ENCODE measurements around the gene CIRBP. TPM values are rescaled to one million over a fixed set of nuclear protein-coding genes. Genes with fewer than 3 reads are reported as not detected.

CIRBP gene
- total and polyA plus RNA-seq, 2 donors (not counting 1 experiment from before 2014, with no cell fraction given) = 104 to 298 TPM

- Histone ChIP-seq H4K20me1 (ENCODE audit: control insufficient read depth, extremely low read depth, insufficient read depth, low read length) (no peaks in the 10 kb centered on the region), H2AFZ (ENCODE audit: low read length) (no peak overlapping the region), H3K4me1 (ENCODE audit: control insufficient read depth, extremely low read depth, insufficient read depth, low read length) (peaks cover 9% of the 10 kb centered on the region), H3K4me2 (ENCODE audit: extremely low read depth, insufficient read depth, low read length) (no peak overlapping the region), H3K9ac (ENCODE audit: insufficient read depth, low read length) (no peak overlapping the region), H3K9me3 (ENCODE audit: control insufficient read depth, insufficient read depth, low read depth, low read length) (no peaks in the 10 kb centered on the region), H3K27me3 (ENCODE audit: control insufficient read depth, insufficient read depth, low read length) (no peaks in the 10 kb centered on the region), H3K27ac (ENCODE audit: insufficient read depth, low read length) (no peak overlapping the region), H3K4me3 (replicated peaks in 1 of 4; ENCODE audit: control extremely low read depth in 1 of 4, insufficient read depth in 1 of 4, low read depth in 3 of 4, low read length in 4 of 4) (no peak overlapping the region), H3K79me2 (ENCODE audit: control insufficient read depth, insufficient read depth, low read length) (no peaks in the 10 kb centered on the region), H3K36me3 (ENCODE audit: control insufficient read depth, insufficient read depth, low read length) (peaks cover 32% of the 10 kb centered on the region)
- TF ChIP-seq CTCF (conservative IDR thresholded peaks at IDR 0.05 in 1 of 2, IDR thresholded peaks at IDR 0.05 in 1 of 2; ENCODE audit: low read depth in 1 of 2, low read length in 2 of 2) = no peak
- TF ChIP-seq EZH2 (IDR thresholded peaks at IDR 0.05; ENCODE audit: low read length, missing control alignments) = no peak
- no peak for DNase-seq (ENCODE audit: low read depth in 2 of 2)
Observed at GRCh38 chr19:1229924-1230782, 39.0 kb upstream of the CIRBP start.

- H3K36me3 ChIP-seq (ENCODE audit: control insufficient read depth, insufficient read depth, low read length) = peaks cover 31% of the 10 kb centered on the region
Observed at GRCh38 chr19:1230783-1231489, 38.2 kb upstream of the CIRBP start.

More at GRCh38 chr19:1230783-1231489, 38.2 kb upstream of the CIRBP start:
- Histone ChIP-seq H3K4me3 (replicated peaks in 1 of 4; ENCODE audit: control extremely low read depth in 1 of 4, insufficient read depth in 1 of 4, low read depth in 3 of 4, low read length in 4 of 4) (no peak overlapping the region), H3K27ac (ENCODE audit: insufficient read depth, low read length) (no peak overlapping the region), H4K20me1 (ENCODE audit: control insufficient read depth, extremely low read depth, insufficient read depth, low read length) (no peaks in the 10 kb centered on the region), H3K27me3 (ENCODE audit: control insufficient read depth, insufficient read depth, low read length) (no peaks in the 10 kb centered on the region), H3K9ac (ENCODE audit: insufficient read depth, low read length) (no peak overlapping the region), H2AFZ (ENCODE audit: low read length) (no peak overlapping the region), H3K79me2 (ENCODE audit: control insufficient read depth, insufficient read depth, low read length) (no peaks in the 10 kb centered on the region), H3K4me1 (ENCODE audit: control insufficient read depth, extremely low read depth, insufficient read depth, low read length) (peaks cover 9% of the 10 kb centered on the region), H3K9me3 (ENCODE audit: control insufficient read depth, insufficient read depth, low read depth, low read length) (no peaks in the 10 kb centered on the region), H3K4me2 (ENCODE audit: extremely low read depth, insufficient read depth, low read length) (no peak overlapping the region)
- DNase-seq (ENCODE audit: low read depth in 2 of 2) = no peak
- TF ChIP-seq CTCF (conservative IDR thresholded peaks at IDR 0.05 in 1 of 2, IDR thresholded peaks at IDR 0.05 in 1 of 2; ENCODE audit: low read depth in 1 of 2, low read length in 2 of 2) (no peak), EZH2 (IDR thresholded peaks at IDR 0.05; ENCODE audit: low read length, missing control alignments) (no peak)
